Effector memory CD8-positive, alpha-beta T cell (primary cell): ENCODE measurements around the gene CNN2.

Experiments used
- ATAC-seq: fragments of 150-1000 bp; cut with Tn5 transposase; replicated peaks from 2 replicates; pipeline ENCODE4 v1.10.0; 2021; ENCODE audit warnings: mild to moderate bottlenecking, moderate library complexity
- DNase-seq, 3 experiments: peaks; one replicate each; pipeline ENCODE4 v3.0.0; 2021
- H3K27ac Mint-ChIP-seq, 2 donors: one replicate each; pipeline ENCODE4 v1.8.0; 2022; ENCODE audit warnings: mild to moderate bottlenecking in 2 of 2, mixed read lengths in 2 of 2, moderate library complexity in 2 of 2
- H3K27me3 Mint-ChIP-seq, 2 donors: one replicate each; pipeline ENCODE4 v1.8.0; 2022; ENCODE audit warnings: mixed read lengths in 2 of 2
- H3K36me3 Mint-ChIP-seq: one replicate; pipeline ENCODE4 v1.8.0; 2022; ENCODE audit warnings: mild to moderate bottlenecking, moderate library complexity, mixed read lengths; ENCODE audit not compliant: insufficient read depth
- H3K4me1 Mint-ChIP-seq, 2 donors: one replicate each; pipeline ENCODE4 v1.8.0; 2022; ENCODE audit warnings: low read depth in 2 of 2, mixed read lengths in 2 of 2
- H3K4me3 Mint-ChIP-seq, 2 donors: one replicate each; pipeline ENCODE4 v1.8.0; 2022; ENCODE audit warnings: mild to moderate bottlenecking in 2 of 2, mixed read lengths in 2 of 2, moderate library complexity in 2 of 2
- H3K9me3 Mint-ChIP-seq, 2 donors: one replicate each; pipeline ENCODE4 v1.8.0; 2022; ENCODE audit warnings: mixed read lengths in 2 of 2
- total RNA-seq, 9 experiments: gene quantifications; one replicate each; lab custom pipeline; 2026; lab: John Stamatoyannopoulos, UW

CNN2 gene
- total RNA-seq: 29.0 to 403 (median 156) reads per million in 9 experiments

- H3K4me1 Mint-ChIP-seq: peaks cover 18 to 24% of the 10 kb centered on the region in 2 donors
- peaks cover 55% of the 10 kb centered on the region for H3K36me3 Mint-ChIP-seq
- no peaks in the 10 kb centered on the region for H3K9me3 Mint-ChIP-seq
- peak within 1 kb of the TSS; percentile 97 to 99 for H3K4me3 Mint-ChIP-seq
- H3K27me3 Mint-ChIP-seq: no peaks in the 10 kb centered on the region
- ATAC-seq (peak; percentile 10), DNase-seq (peak in 1 of 3 experiments; percentile 48)
- peak within 1 kb of the TSS; percentile 91 to 94 for H3K27ac Mint-ChIP-seq
These were observed at the start of gene CNN2 for GRCh38 chr19:1025960-1026782. TSS of gene CNN2 (plus strand) at chr19:1026608. CDS start at chr19:1026662, 54 bp downstream.

- no peak overlapping the region for H3K4me3 Mint-ChIP-seq
- no peak overlapping the region for H3K27ac Mint-ChIP-seq
- DNase-seq: no peak
- ATAC-seq: no peak
- no peaks in the 10 kb centered on the region for H3K9me3 Mint-ChIP-seq
- peaks cover 12% of the 10 kb centered on the region for H3K36me3 Mint-ChIP-seq
- no peaks in the 10 kb centered on the region for H3K27me3 Mint-ChIP-seq
- no peaks in the 10 kb centered on the region for H3K4me1 Mint-ChIP-seq
These were observed 49.3 kb upstream of the CNN2 start for GRCh38 chr19:977058-977464.

GRCh38 chr19:979318-979741 is 47.1 kb upstream of the CNN2 start:
- no peak overlapping the region for H3K27ac Mint-ChIP-seq
- DNase-seq: no peak
- H3K4me1 Mint-ChIP-seq: peaks cover 2 to 4% of the 10 kb centered on the region in 2 donors
- peaks cover 12% of the 10 kb centered on the region for H3K36me3 Mint-ChIP-seq
- H3K9me3 Mint-ChIP-seq: no peaks in the 10 kb centered on the region
- ATAC-seq: no peak
- no peak overlapping the region for H3K4me3 Mint-ChIP-seq
- no peaks in the 10 kb centered on the region for H3K27me3 Mint-ChIP-seq

- Mint-ChIP-seq H3K27me3 (no peaks in the 10 kb centered on the region), H3K4me1 (peaks cover 11 to 13% of the 10 kb centered on the region in 2 donors), H3K9me3 (no peaks in the 10 kb centered on the region), H3K36me3 (peaks cover 16% of the 10 kb centered on the region), H3K27ac (no peak overlapping the region), H3K4me3 (no peak overlapping the region)
- ATAC-seq: no peak
- no peak for DNase-seq
These were observed 46.0 kb upstream of the CNN2 start for GRCh38 chr19:980133-980998.

GRCh38 chr19:982567-983170 is 43.7 kb upstream of the CNN2 start:
- peak; percentile 66 for ATAC-seq
- Mint-ChIP-seq H3K36me3 (peaks cover 20% of the 10 kb centered on the region), H3K27me3 (no peaks in the 10 kb centered on the region), H3K9me3 (no peaks in the 10 kb centered on the region), H3K27ac (no peak overlapping the region), H3K4me1 (peaks cover 11 to 17% of the 10 kb centered on the region in 2 donors), H3K4me3 (peak overlapping the region in 1 of 2 donors; percentile 27)
- DNase-seq: peak; percentile 65 to 75 (median 73)

- DNase-seq (peak; percentile 80 to 89 (median 87)), ATAC-seq (peak; percentile 87)
- Mint-ChIP-seq H3K9me3 (no peaks in the 10 kb centered on the region), H3K36me3 (peaks cover 24% of the 10 kb centered on the region), H3K27ac (peak within 1 kb of the TSS; percentile 98), H3K4me3 (peak within 1 kb of the TSS; percentile 98 to 99), H3K4me1 (peaks cover 15 to 23% of the 10 kb centered on the region in 2 donors), H3K27me3 (no peaks in the 10 kb centered on the region)
These were observed 42.0 kb upstream of the CNN2 start, which contains the start of gene WDR18 for GRCh38 chr19:984165-984967. TSS of gene WDR18 (plus strand) at chr19:984345. CDS start at chr19:984354, 9 bp downstream.

- Mint-ChIP-seq H3K27me3 (no peaks in the 10 kb centered on the region), H3K9me3 (no peaks in the 10 kb centered on the region), H3K4me3 (peak overlapping the region in 1 of 2 donors; percentile 99), H3K27ac (no peak overlapping the region), H3K4me1 (peaks cover 15 to 23% of the 10 kb centered on the region in 2 donors), H3K36me3 (peaks cover 28% of the 10 kb centered on the region)
- no peak for DNase-seq
- ATAC-seq: no peak
These were observed 40.3 kb upstream of the CNN2 start for GRCh38 chr19:986083-986482.

- Mint-ChIP-seq H3K4me1 (peaks cover 15 to 21% of the 10 kb centered on the region in 2 donors), H3K4me3 (peak overlapping the region in 1 of 2 donors; percentile 7), H3K27ac (peak overlapping the region in 1 of 2 donors; percentile 35), H3K9me3 (no peaks in the 10 kb centered on the region), H3K36me3 (peaks cover 32% of the 10 kb centered on the region), H3K27me3 (no peaks in the 10 kb centered on the region)
- ATAC-seq (no peak), DNase-seq (no peak)
These were observed 38.3 kb upstream of the CNN2 start for GRCh38 chr19:988081-988480.

GRCh38 chr19:988510-988909 is 37.9 kb upstream of the CNN2 start:
- no peak overlapping the region for H3K4me3 Mint-ChIP-seq
- DNase-seq: no peak
- no peaks in the 10 kb centered on the region for H3K27me3 Mint-ChIP-seq
- no peaks in the 10 kb centered on the region for H3K9me3 Mint-ChIP-seq
- ATAC-seq: no peak
- H3K27ac Mint-ChIP-seq: peak overlapping the region; percentile 57 to 72
- peaks cover 15 to 21% of the 10 kb centered on the region in 2 donors for H3K4me1 Mint-ChIP-seq
- H3K36me3 Mint-ChIP-seq: peaks cover 35% of the 10 kb centered on the region

- H3K36me3 Mint-ChIP-seq: peaks cover 34% of the 10 kb centered on the region
- no peaks in the 10 kb centered on the region for H3K9me3 Mint-ChIP-seq
- no peaks in the 10 kb centered on the region for H3K27me3 Mint-ChIP-seq
- DNase-seq (no peak), ATAC-seq (no peak)
- H3K4me1 Mint-ChIP-seq: peaks cover 10 to 17% of the 10 kb centered on the region in 2 donors
- H3K4me3 Mint-ChIP-seq: peak overlapping the region in 1 of 2 donors; percentile 29
- H3K27ac Mint-ChIP-seq: peak overlapping the region; percentile 57 to 72
These were observed 36.9 kb upstream of the CNN2 start for GRCh38 chr19:989381-990081.

- H3K9me3 Mint-ChIP-seq: no peaks in the 10 kb centered on the region
- peaks cover 4 to 12% of the 10 kb centered on the region in 2 donors for H3K4me1 Mint-ChIP-seq
- no peaks in the 10 kb centered on the region for H3K27me3 Mint-ChIP-seq
- DNase-seq (no peak), ATAC-seq (no peak)
- peak overlapping the region in 1 of 2 donors; percentile 78 for H3K27ac Mint-ChIP-seq
- no peak overlapping the region for H3K4me3 Mint-ChIP-seq
- peaks cover 28% of the 10 kb centered on the region for H3K36me3 Mint-ChIP-seq
These were observed 36.3 kb upstream of the CNN2 start for GRCh38 chr19:990119-990571.

- H3K4me3 Mint-ChIP-seq: no peak overlapping the region
- DNase-seq (no peak), ATAC-seq (no peak)
- no peaks in the 10 kb centered on the region for H3K9me3 Mint-ChIP-seq
- H3K27ac Mint-ChIP-seq: peak overlapping the region in 1 of 2 donors; percentile 78
- no peaks in the 10 kb centered on the region for H3K27me3 Mint-ChIP-seq
- H3K4me1 Mint-ChIP-seq: peaks cover 3 to 10% of the 10 kb centered on the region in 2 donors
- H3K36me3 Mint-ChIP-seq: peaks cover 27% of the 10 kb centered on the region
These were observed 35.7 kb upstream of the CNN2 start for GRCh38 chr19:990746-991145.
